RWPE2 (cell line): Measurements from ENCODE around the gene TSPAN17.
"Not testable (repeated sequence)": the region's sequence is repeated elsewhere in the genome, so short reads cannot be mapped to it uniquely, and the experiment has no call there.

Source experiments
- ATAC-seq: fragments of 200-7000 bp; cut with Tn5 transposase; 3 replicates; pipeline ENCODE4 v1.9.1; 2021; ENCODE audit warnings: low read depth
- DNase-seq: peaks from one replicate; pipeline ENCODE4 v3.0.0-alpha.2; 2020; ENCODE audit warnings: low spot score
- H3K27ac ChIP-seq: fragments of 450-650 bp; 2 replicates; pipeline ENCODE4 v1.5.1; 2017; ENCODE audit warnings: mild to moderate bottlenecking; ENCODE audit not compliant: poor library complexity, severe bottlenecking
- H3K27me3 ChIP-seq: fragments of 250-450 bp; sonication (Bioruptor Pico); 2 replicates; pipeline ENCODE4 v1.5.1; 2021; ENCODE audit warnings: mild to moderate bottlenecking, moderate library complexity; ENCODE audit not compliant: insufficient read depth, poor library complexity, severe bottlenecking
- H3K36me3 ChIP-seq: fragments of 250-450 bp; sonication (Bioruptor Pico); 2 replicates; pipeline ENCODE4 v1.5.1; 2020; ENCODE audit warnings: low read depth, mild to moderate bottlenecking, moderate library complexity
- H3K4me1 ChIP-seq: fragments of 250-450 bp; sonication (Bioruptor Pico); 2 replicates; pipeline ENCODE4 v1.5.1; 2021; ENCODE audit warnings: mild to moderate bottlenecking, moderate library complexity; ENCODE audit not compliant: insufficient read depth, poor library complexity, severe bottlenecking
- H3K4me3 ChIP-seq: fragments of 250-450 bp; sonication (Bioruptor Pico); 2 replicates; pipeline ENCODE4 v1.5.1; 2021; ENCODE audit warnings: mild to moderate bottlenecking, moderate library complexity; ENCODE audit not compliant: severe bottlenecking
- H3K9me3 ChIP-seq: fragments of 250-450 bp; sonication (Bioruptor Pico); 2 replicates; pipeline ENCODE4 v1.5.1; 2021; ENCODE audit warnings: mild to moderate bottlenecking, moderate library complexity; ENCODE audit not compliant: severe bottlenecking
- TF ChIP-seq, protein P1 (sequence below): fragments of 450-650 bp; IDR thresholded peaks from one replicate; pipeline ENCODE4 v1.5.1; 2017; ENCODE audit warnings: mild to moderate bottlenecking, moderate library complexity; ENCODE audit not compliant: poor library complexity, severe bottlenecking

Gene TSPAN17

DNA sequence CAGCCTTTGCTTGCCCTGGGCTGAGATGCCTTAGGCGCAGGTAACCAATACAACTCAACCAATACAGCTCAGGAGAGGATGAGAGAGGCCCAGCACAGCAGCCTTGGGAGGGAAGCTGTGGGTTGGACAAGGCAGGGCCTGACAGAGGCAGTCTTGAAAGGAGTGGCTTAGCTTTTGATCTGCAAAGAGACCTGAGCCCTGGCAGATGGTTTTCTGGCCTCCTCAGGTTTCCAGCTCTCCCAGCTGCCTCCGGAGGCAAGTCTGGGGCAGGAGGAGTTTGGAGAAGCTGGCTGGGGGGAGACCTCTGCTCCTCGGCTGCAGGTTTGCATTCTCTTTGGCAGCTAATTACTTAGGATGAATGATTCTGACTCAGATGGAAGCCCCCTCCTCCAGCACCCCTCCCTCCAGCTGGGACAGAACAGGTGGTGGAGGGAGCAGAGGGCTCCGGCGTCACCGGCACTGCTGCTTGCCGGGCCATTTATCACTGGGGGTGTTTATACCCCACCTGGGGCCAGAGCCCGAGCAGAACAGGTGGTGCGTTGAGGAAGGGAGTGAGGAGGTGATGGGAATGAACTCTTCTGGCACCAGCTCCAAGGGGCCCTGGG lies 50.8 kb downstream of the TSPAN17 start:
- no peaks in the 10 kb centered on the region for H3K9me3 ChIP-seq
- H3K4me1 ChIP-seq = no peaks in the 10 kb centered on the region
- H3K4me3 ChIP-seq = no peak overlapping the region
- no peaks in the 10 kb centered on the region for H3K36me3 ChIP-seq
- ATAC-seq (0 out of 3 replicates have a peak, but pooled peaks have one; percentile 24), DNase-seq (no peak)
- TF ChIP-seq, protein P1, sequence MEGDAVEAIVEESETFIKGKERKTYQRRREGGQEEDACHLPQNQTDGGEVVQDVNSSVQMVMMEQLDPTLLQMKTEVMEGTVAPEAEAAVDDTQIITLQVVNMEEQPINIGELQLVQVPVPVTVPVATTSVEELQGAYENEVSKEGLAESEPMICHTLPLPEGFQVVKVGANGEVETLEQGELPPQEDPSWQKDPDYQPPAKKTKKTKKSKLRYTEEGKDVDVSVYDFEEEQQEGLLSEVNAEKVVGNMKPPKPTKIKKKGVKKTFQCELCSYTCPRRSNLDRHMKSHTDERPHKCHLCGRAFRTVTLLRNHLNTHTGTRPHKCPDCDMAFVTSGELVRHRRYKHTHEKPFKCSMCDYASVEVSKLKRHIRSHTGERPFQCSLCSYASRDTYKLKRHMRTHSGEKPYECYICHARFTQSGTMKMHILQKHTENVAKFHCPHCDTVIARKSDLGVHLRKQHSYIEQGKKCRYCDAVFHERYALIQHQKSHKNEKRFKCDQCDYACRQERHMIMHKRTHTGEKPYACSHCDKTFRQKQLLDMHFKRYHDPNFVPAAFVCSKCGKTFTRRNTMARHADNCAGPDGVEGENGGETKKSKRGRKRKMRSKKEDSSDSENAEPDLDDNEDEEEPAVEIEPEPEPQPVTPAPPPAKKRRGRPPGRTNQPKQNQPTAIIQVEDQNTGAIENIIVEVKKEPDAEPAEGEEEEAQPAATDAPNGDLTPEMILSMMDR = no peak
- H3K27me3 ChIP-seq = peaks cover 68% of the 10 kb centered on the region
- no peak overlapping the region for H3K27ac ChIP-seq

GRCh38 chr5:176699446-176699845 lies 52.2 kb downstream of the TSPAN17 start:
- DNase-seq, H3K4me1 ChIP-seq, H3K9me3 ChIP-seq, H3K27ac ChIP-seq, H3K36me3 ChIP-seq, H3K4me3 ChIP-seq, ATAC-seq: not testable (repeated sequence)
- peaks cover 61% of the 10 kb centered on the region for H3K27me3 ChIP-seq

DNA sequence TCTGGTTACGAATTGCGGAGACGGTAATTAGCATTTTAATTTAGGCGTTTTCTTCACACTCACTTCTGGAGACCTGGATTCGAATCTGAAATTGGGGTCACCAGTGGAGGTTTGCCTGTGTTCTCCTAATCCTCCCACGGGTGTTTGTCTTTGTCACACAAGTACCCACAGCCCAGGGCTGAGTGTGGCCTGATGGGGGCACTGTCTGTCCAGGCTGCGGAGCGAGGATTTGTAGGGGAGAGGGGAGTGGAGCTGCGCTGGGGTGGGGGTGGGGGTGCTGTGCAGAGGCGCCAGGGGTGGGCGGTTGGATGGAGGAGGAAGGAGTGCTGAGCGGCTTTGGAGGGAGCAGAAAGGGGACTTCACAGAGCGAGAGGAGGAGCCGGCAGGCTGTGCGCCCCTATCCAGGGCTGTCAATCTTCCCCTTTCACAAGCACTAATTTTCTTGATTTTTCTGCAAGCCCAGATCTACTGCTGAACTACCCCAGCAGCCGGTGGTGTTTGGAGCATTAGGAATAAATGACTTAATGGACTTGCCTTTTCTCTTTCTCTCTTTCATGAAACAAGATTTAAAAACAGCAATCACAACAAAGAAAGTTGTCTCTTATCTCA lies 53.1 kb downstream of the TSPAN17 start:
- Histone ChIP-seq H3K4me1 (no peaks in the 10 kb centered on the region), H3K27me3 (peaks cover 57% of the 10 kb centered on the region), H3K36me3 (no peaks in the 10 kb centered on the region), H3K4me3 (no peak overlapping the region), H3K9me3 (no peaks in the 10 kb centered on the region), H3K27ac (no peak overlapping the region)
- TF ChIP-seq, protein P1 = peak; percentile 51
- ATAC-seq (0 out of 3 replicates have a peak, but pooled peaks have one; percentile 24), DNase-seq (no peak)

GRCh38 chr5:176702671-176703641 lies 55.7 kb downstream of the TSPAN17 start:
- H3K4me1 ChIP-seq = no peaks in the 10 kb centered on the region
- H3K27ac ChIP-seq = no peak overlapping the region
- no peak overlapping the region for H3K4me3 ChIP-seq
- ATAC-seq (no peak), DNase-seq (no peak)
- TF ChIP-seq, protein P1 = no peak
- no peaks in the 10 kb centered on the region for H3K36me3 ChIP-seq
- H3K27me3 ChIP-seq = peaks cover 41% of the 10 kb centered on the region
- H3K9me3 ChIP-seq = no peaks in the 10 kb centered on the region

DNA sequence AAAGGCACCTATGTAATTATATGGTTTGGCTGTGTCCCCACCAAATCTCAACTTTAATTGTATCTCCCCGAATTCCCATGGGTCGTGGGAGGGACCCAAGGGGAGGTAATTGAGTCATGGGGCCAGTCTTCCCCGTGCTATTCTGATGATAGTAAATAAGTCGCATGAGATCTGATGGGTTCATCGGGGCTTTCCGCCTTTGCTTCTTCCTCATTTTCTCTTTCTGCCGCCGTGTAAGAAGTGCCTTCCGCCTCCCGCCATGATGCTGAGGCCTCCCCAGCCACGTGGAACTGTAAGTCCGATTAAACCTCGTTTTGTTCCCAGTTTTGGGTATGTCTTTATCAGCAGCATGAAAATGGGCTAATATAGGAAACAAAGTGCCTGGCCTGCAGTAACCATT lies 56.6 kb downstream of the TSPAN17 start:
- Histone ChIP-seq H3K4me1 (no peaks in the 10 kb centered on the region), H3K4me3 (no peak overlapping the region), H3K9me3 (no peaks in the 10 kb centered on the region), H3K27me3 (peaks cover 41% of the 10 kb centered on the region), H3K36me3 (no peaks in the 10 kb centered on the region), H3K27ac (no peak overlapping the region)
- TF ChIP-seq, protein P1 = no peak
- DNase-seq = no peak
- ATAC-seq = no peak
